ENCODE measurements around the gene CDH23.

GRCh38 chr10:71380841-71381240 lies 15.9 kb upstream of the CDH23 start:
- TF ChIP-seq CTCF (IDR thresholded peaks at IDR 0.05) (no peak), POLR2AphosphoS5 (IDR thresholded peaks at IDR 0.05) (no peak)

Measured in upper lobe of left lung (tissue), 4 donors.